Breast epithelium (tissue), 4 donors: ENCODE data around the gene TRAPPC10. TPM values are rescaled to one million over a fixed set of nuclear protein-coding genes. Genes with fewer than 3 reads are reported as not detected.

Source experiments
- DNase-seq, 2 donors: peaks; one replicate each; pipeline ENCODE4 v3.0.0-alpha.2; 2019; ENCODE audit warnings: low spot score in 2 of 2
- H3K27ac ChIP-seq, 2 donors: fragments of 200-600 bp; sonication (generic) in 1 of 2; one replicate each; pipeline ENCODE4 v1.5.1; 2016 to 2019; ENCODE audit warnings: mild to moderate bottlenecking in 1 of 2
- H3K27me3 ChIP-seq, 2 donors: fragments of 200-600 bp; sonication (generic) in 1 of 2; one replicate each; pipeline versions ENCODE4 v1.5.1 to v1.6.0; 2017 to 2019; ENCODE audit warnings: control low read depth in 1 of 2, mild to moderate bottlenecking in 1 of 2
- H3K36me3 ChIP-seq: fragments of 200-600 bp; one replicate; pipeline ENCODE4 v1.5.1; 2019
- H3K4me1 ChIP-seq, 2 donors: fragments of 200-600 bp; sonication (generic); one replicate each; pipeline ENCODE4 v1.5.1; 2016 to 2019; ENCODE audit warnings: control low read depth in 1 of 2
- H3K4me3 ChIP-seq, 3 donors: fragments of 200-600 bp; sonication (generic); 1 replicate in 2 of 3; 2 replicates in 1 of 3; pipeline ENCODE4 v1.5.1; 2016 to 2019; ENCODE audit warnings: mild to moderate bottlenecking in 3 of 3, moderate library complexity in 2 of 3
- H3K9me3 ChIP-seq, 2 donors: fragments of 200-600 bp; sonication (generic) in 1 of 2; one replicate each; pipeline ENCODE4 v1.5.1; 2016 to 2019; ENCODE audit warnings: control low read depth in 1 of 2
- CTCF ChIP-seq, 3 donors: fragments of 450-650 bp; IDR thresholded peaks; one replicate each; pipeline ENCODE4 v1.5.1; 2016 to 2017; ENCODE audit warnings: antibody characterized with exemption in 3 of 3, mild to moderate bottlenecking in 3 of 3, moderate library complexity in 3 of 3
- POLR2A ChIP-seq: fragments of 450-650 bp; IDR thresholded peaks from one replicate; pipeline ENCODE4 v1.6.1; 2016; ENCODE audit warnings: antibody characterized with exemption, mild to moderate bottlenecking, moderate library complexity
- POLR2AphosphoS5 ChIP-seq, 3 donors: sonication (generic); formaldehyde crosslinking; IDR thresholded peaks; one replicate each; pipeline ENCODE4 v1.6.1; 2017; ENCODE audit warnings: antibody characterized with exemption in 3 of 3
- intact Hi-C: fragments of 100-400 bp; cut with DNase I; formaldehyde crosslinking; loops from one replicate; pipeline ENCODE4 v1.15.1; 2023; ENCODE audit warnings: low total_unique reads
- total RNA-seq, 3 donors: library from RNA; depleted of rRNA; stranded (reverse); fragments of >200 nt; gene quantifications; one replicate each; pipeline ENCODE4 v1.1.0, GENCODE V29; 2016

Gene TRAPPC10
- total RNA-seq, 3 donors from 2014 or later, result 27.4 to 35.0 (median 31.1) TPM

GRCh38 chr21:43972850-43973633 is 39.1 kb upstream of the TRAPPC10 start:
- Histone ChIP-seq H3K4me3 (no peak overlapping the region), H3K36me3 (no peaks in the 10 kb centered on the region), H3K4me1 (no peaks in the 10 kb centered on the region), H3K27me3 (no peaks in the 10 kb centered on the region), H3K9me3 (no peaks in the 10 kb centered on the region), H3K27ac (no peak overlapping the region)
- no peak for DNase-seq
- intact Hi-C loops, result no loop called here
- no peak for TF ChIP-seq POLR2AphosphoS5 (IDR thresholded peaks at IDR 0.05)
- TF ChIP-seq CTCF (IDR thresholded peaks at IDR 0.05), result no peak
- no peak for TF ChIP-seq POLR2A

- no peak for DNase-seq
- TF ChIP-seq POLR2A, result no peak
- no peak for TF ChIP-seq CTCF (IDR thresholded peaks at IDR 0.05)
- no peak for TF ChIP-seq POLR2AphosphoS5 (IDR thresholded peaks at IDR 0.05)
- no peak overlapping the region for H3K4me3 ChIP-seq
- no peaks in the 10 kb centered on the region for H3K4me1 ChIP-seq
- H3K27me3 ChIP-seq, result no peaks in the 10 kb centered on the region
- no peaks in the 10 kb centered on the region for H3K9me3 ChIP-seq
- intact Hi-C loops, result no loop called here
- H3K36me3 ChIP-seq, result no peaks in the 10 kb centered on the region
- no peak overlapping the region for H3K27ac ChIP-seq
Observed at GRCh38 chr21:43973634-43973955, 38.5 kb upstream of the TRAPPC10 start.

GRCh38 chr21:43974791-43975468 is 37.2 kb upstream of the TRAPPC10 start:
- H3K27ac ChIP-seq, result no peak overlapping the region
- no peak overlapping the region for H3K4me3 ChIP-seq
- no peaks in the 10 kb centered on the region for H3K4me1 ChIP-seq
- TF ChIP-seq CTCF (IDR thresholded peaks at IDR 0.05), result no peak
- TF ChIP-seq POLR2A, result no peak
- TF ChIP-seq POLR2AphosphoS5 (IDR thresholded peaks at IDR 0.05), result no peak
- no peaks in the 10 kb centered on the region for H3K27me3 ChIP-seq
- intact Hi-C loops, result no loop called here
- no peaks in the 10 kb centered on the region for H3K9me3 ChIP-seq
- no peaks in the 10 kb centered on the region for H3K36me3 ChIP-seq
- no peak for DNase-seq

GRCh38 chr21:43975469-43976098 is 36.5 kb upstream of the TRAPPC10 start:
- intact Hi-C loops, result no loop called here

More at GRCh38 chr21:43975469-43976098, 36.5 kb upstream of the TRAPPC10 start:
- TF ChIP-seq POLR2A, result no peak
- TF ChIP-seq POLR2AphosphoS5 (IDR thresholded peaks at IDR 0.05), result peak in 1 of 3 donors; percentile 35
- TF ChIP-seq CTCF (IDR thresholded peaks at IDR 0.05), result peak; percentile 73 to 93 (median 90)
- Histone ChIP-seq H3K36me3 (no peaks in the 10 kb centered on the region), H3K4me1 (no peaks in the 10 kb centered on the region), H3K27me3 (no peaks in the 10 kb centered on the region), H3K4me3 (no peak overlapping the region), H3K9me3 (no peaks in the 10 kb centered on the region), H3K27ac (no peak overlapping the region)
- peak; percentile 66 to 83 for DNase-seq
